IMR-90 (cell line): ENCODE measurements around the gene COL25A1. TPM values are rescaled to one million over a fixed set of nuclear protein-coding genes. Genes with fewer than 3 reads are reported as not detected.
A peak's percentile ranks its signal among the peaks of the same experiment; 100 is the strongest.

Source experiments
- ATAC-seq: fragments of 200-7000 bp; cut with Tn5 transposase; 2 replicates; pipeline ENCODE4 v1.9.1; 2020; ENCODE audit warnings: low read depth, mild to moderate bottlenecking, moderate library complexity
- BruUV-seq: library from RNA; stranded (reverse); fragments of 400-500 nt; replicated peaks from 2 replicates; lab custom pipeline; 2021; lab: Mats Ljungman, UMichigan
- CTCF ChIA-PET: fragments of 300-600 bp; formaldehyde crosslinking; extraction: SDS; loops from one replicate; lab custom pipeline; 2021; ENCODE audit warnings: antibody characterized with exemption; lab: Yijun Ruan, JAX
- POLR2A ChIA-PET: fragments of 300-600 bp; sonication (Branson Sonifier 250); formaldehyde crosslinking; loops from one replicate; lab custom pipeline; 2022; ENCODE audit warnings: antibody characterized with exemption; ENCODE audit not compliant: unreplicated experiment; lab: Charles Lee
- DNase-seq: peaks from one replicate; pipeline ENCODE4 v3.0.0; 2013
- H2AFZ ChIP-seq: replicated peaks from 2 replicates; pipeline ENCODE3; 2013; ENCODE audit warnings: low read length, mild to moderate bottlenecking; ENCODE audit not compliant: poor library complexity
- H2AK5ac ChIP-seq: 2 replicates; pipeline ENCODE4 v1.6.1; 2013; ENCODE audit warnings: low read depth, low read length, inconsistent platforms
- H2AK9ac ChIP-seq: replicated peaks from 2 replicates; pipeline ENCODE3; 2013; ENCODE audit warnings: mild to moderate bottlenecking, low read depth, low read length, moderate library complexity; ENCODE audit not compliant: poor library complexity
- H2BK120ac ChIP-seq: 2 replicates; pipeline ENCODE4 v1.6.1; 2013; ENCODE audit warnings: low read depth, low read length, inconsistent platforms
- H2BK15ac ChIP-seq: 3 replicates; pipeline ENCODE4 v1.6.1; 2013; ENCODE audit warnings: low read depth, low read length, inconsistent platforms
- H2BK20ac ChIP-seq: 2 replicates; pipeline ENCODE4 v1.6.1; 2013; ENCODE audit warnings: low read depth, mild to moderate bottlenecking, inconsistent platforms, low read length, moderate library complexity
- H2BK5ac ChIP-seq: 2 replicates; pipeline ENCODE4 v1.6.1; 2013; ENCODE audit warnings: mild to moderate bottlenecking, low read depth, low read length, inconsistent platforms; ENCODE audit not compliant: poor library complexity, severe bottlenecking
- H3K14ac ChIP-seq: replicated peaks from 2 replicates; pipeline ENCODE4 v1.6.1; 2013; ENCODE audit warnings: low read depth, low read length, inconsistent platforms
- H3K18ac ChIP-seq: 2 replicates; pipeline ENCODE4 v1.6.1; 2013; ENCODE audit warnings: low read depth, low read length, control low read depth
- H3K23ac ChIP-seq: 2 replicates; pipeline ENCODE4 v1.6.1; 2013; ENCODE audit warnings: low read depth, low read length, inconsistent platforms
- H3K27ac ChIP-seq: 2 replicates; pipeline ENCODE4 v1.5.1; 2013; ENCODE audit warnings: mild to moderate bottlenecking, control low read depth, low read length; ENCODE audit not compliant: insufficient read depth
- H3K27me3 ChIP-seq: 2 replicates; pipeline ENCODE4 v1.6.1; 2013; ENCODE audit warnings: low read length; ENCODE audit not compliant: control insufficient read depth, insufficient read depth
- H3K36me3 ChIP-seq: 2 replicates; pipeline ENCODE4 v1.6.1; 2013; ENCODE audit warnings: low read length, mixed read lengths; ENCODE audit not compliant: control insufficient read depth, insufficient read depth
- H3K4ac ChIP-seq: 2 replicates; pipeline ENCODE4 v1.6.1; 2013; ENCODE audit warnings: low read depth, low read length, inconsistent platforms
- H3K4me1 ChIP-seq: 2 replicates; pipeline ENCODE4 v1.6.1; 2013; ENCODE audit warnings: low read length, mixed read lengths; ENCODE audit not compliant: control insufficient read depth, insufficient read depth
- H3K4me2 ChIP-seq: 2 replicates; pipeline ENCODE4 v1.6.1; 2013; ENCODE audit warnings: low read depth, mild to moderate bottlenecking, control low read depth, low read length, moderate library complexity
- H3K4me3 ChIP-seq: 2 replicates; pipeline ENCODE4 v1.5.1; 2013; ENCODE audit warnings: low read depth, mild to moderate bottlenecking, control low read depth, low read length, moderate library complexity; ENCODE audit not compliant: insufficient read depth
- H3K56ac ChIP-seq: 2 replicates; pipeline ENCODE4 v1.6.1; 2013; ENCODE audit warnings: low read length, inconsistent platforms; ENCODE audit not compliant: insufficient read depth; ENCODE audit errors: extremely low read depth
- H3K79me1 ChIP-seq, 2 experiments: 2 replicates each; pipeline ENCODE4 v1.6.1; 2013; ENCODE audit warnings: low read length in 2 of 2, inconsistent platforms in 1 of 2, low read depth in 1 of 2
- H3K9ac ChIP-seq: 2 replicates; pipeline ENCODE4 v1.6.1; 2013; ENCODE audit warnings: low read depth, low read length, control low read depth
- H3K9me1 ChIP-seq: 2 replicates; pipeline ENCODE4 v1.6.1; 2013; ENCODE audit warnings: low read length, inconsistent platforms; ENCODE audit not compliant: insufficient read depth
- H3K9me3 ChIP-seq: 2 replicates; pipeline ENCODE4 v1.6.1; 2013; ENCODE audit warnings: low read length; ENCODE audit not compliant: control insufficient read depth, insufficient read depth
- H4K20me1 ChIP-seq: 2 replicates; pipeline ENCODE4 v1.6.1; 2013; ENCODE audit warnings: low read length, inconsistent platforms; ENCODE audit not compliant: insufficient read depth
- H4K5ac ChIP-seq: 2 replicates; pipeline ENCODE4 v1.6.1; 2013; ENCODE audit warnings: mild to moderate bottlenecking, low read depth, low read length, control low read depth
- H4K8ac ChIP-seq, 2 experiments: 2 replicates each; pipeline ENCODE4 v1.6.1; 2013; ENCODE audit warnings: low read depth in 2 of 2, low read length in 2 of 2, control low read depth in 1 of 2, inconsistent platforms in 1 of 2
- H4K91ac ChIP-seq: 2 replicates; pipeline ENCODE4 v1.6.1; 2013; ENCODE audit warnings: low read depth, low read length, inconsistent platforms; ENCODE audit not compliant: insufficient read depth
- CEBPB ChIP-seq: IDR thresholded peaks from 2 replicates; pipeline ENCODE4 v1.6.1; 2012; ENCODE audit warnings: low read depth, low read length, improper control_type of control experiment
- MAFK ChIP-seq: IDR thresholded peaks from 2 replicates; pipeline ENCODE4 v1.6.1; 2012; ENCODE audit warnings: low read depth, low read length, improper control_type of control experiment
- WGBS, 2 experiments: methylation state at CpG; one replicate each; pipeline versions ENCODE4 v1.1.5 to v1.1.7; 2013; ENCODE audit warnings: missing lambda C conversion rate in 2 of 2; ENCODE audit not compliant: insufficient read length in 1 of 2; ENCODE audit errors: extremely low coverage in 2 of 2; 5-methylcytosine and 5-hydroxymethylcytosine counted together
- dilution Hi-C: fragments of 300-500 bp; cut with HindIII; formaldehyde crosslinking; loops from one replicate; pipeline ENCODE4 v1.14.3; 2018; ENCODE audit warnings: low sequenced_read_pairs; ENCODE audit not compliant: unreplicated experiment
- in situ Hi-C: fragments of 300-500 bp; cut with MboI; formaldehyde crosslinking; loops from 3 replicates; pipeline ENCODE4 v1.14.3; 2019; ENCODE audit warnings: low sequenced_read_pairs, inconsistent platforms, mixed read lengths
- intact Hi-C: fragments of 100-400 bp; cut with micrococcal nuclease; formaldehyde crosslinking; loops from 2 replicates; pipeline ENCODE4 v1.10.0; 2022
- polyA plus RNA-seq, 3 experiments: library from polyadenylated mRNA; depleted of rRNA; stranded (reverse); fragments of >200 nt; gene quantifications; 2 replicates each; pipeline ENCODE4 v1.2.3, GENCODE V29; 2012; ENCODE audit warnings: low replicate concordance in 1 of 3
- total RNA-seq: library from RNA; depleted of rRNA; stranded (reverse); fragments of >200 nt; gene quantifications from 2 replicates; pipeline ENCODE4 v1.2.3, GENCODE V29; 2012
- TF ChIP-seq, protein P1 (sequence below): fragments of 150-350 bp; IDR thresholded peaks from 2 replicates; pipeline ENCODE4 v1.6.1; 2016; ENCODE audit warnings: low read depth, mild to moderate bottlenecking, low read length, moderate library complexity, borderline replicate concordance

The COL25A1 gene
- total and polyA plus RNA-seq, 2 of the 4 experiments (the other 2 are of a cell fraction), result under 0.01 to 0.05 TPM

DNA sequence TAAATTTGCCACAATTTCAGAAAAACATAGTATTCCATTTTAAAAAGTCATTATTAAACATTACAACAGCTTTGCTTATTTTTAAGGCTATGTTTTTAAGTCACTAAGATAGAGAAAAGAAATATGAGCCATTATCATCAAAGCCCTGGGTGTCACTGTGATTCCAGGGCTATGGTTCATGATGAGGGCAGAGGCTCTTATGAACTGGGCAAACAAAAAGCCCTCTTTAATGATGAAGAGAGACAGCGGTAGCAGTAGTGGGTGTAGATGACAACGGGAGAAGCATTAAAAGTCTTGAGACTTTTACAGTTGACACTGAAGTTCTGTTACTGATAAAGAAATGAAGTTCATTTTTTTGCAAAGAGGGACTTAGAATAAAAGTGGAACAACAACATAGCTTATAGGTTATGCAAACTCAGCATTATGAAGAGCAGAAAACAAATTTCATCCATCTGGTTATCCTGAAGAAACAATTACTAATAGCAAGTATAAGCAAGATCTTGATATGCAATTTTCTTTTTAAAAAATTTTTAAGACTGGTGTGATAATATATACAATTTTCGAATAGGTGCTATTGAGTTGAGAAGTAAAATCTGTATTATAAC is 336.9 kb downstream of the COL25A1 start:
- intact Hi-C loops (no loop called here), dilution Hi-C loops (no loop called here), in situ Hi-C loops (no loop called here)
- ATAC-seq (no peak), DNase-seq (no peak)
- H3K4me3 ChIP-seq, result no peak overlapping the region
- no peak overlapping the region for H2AK9ac ChIP-seq
- no peak overlapping the region for H2AK5ac ChIP-seq
- no peaks in the 10 kb centered on the region for H3K79me1 ChIP-seq
- H3K56ac ChIP-seq, result no peak overlapping the region
- no CpG with 5 or more reads among the region's 3 CpGs for WGBS, 2 experiments
- H3K9me3 ChIP-seq, result no peaks in the 10 kb centered on the region
- no peak overlapping the region for H3K9ac ChIP-seq
- H2AFZ ChIP-seq, result no peak overlapping the region
- no peak overlapping the region for H2BK120ac ChIP-seq
- H3K23ac ChIP-seq, result no peak overlapping the region
- H2BK15ac ChIP-seq, result no peak overlapping the region
- H2BK5ac ChIP-seq, result no peak overlapping the region
- H3K27ac ChIP-seq, result no peak overlapping the region
- H2BK20ac ChIP-seq, result no peak overlapping the region
- no peaks in the 10 kb centered on the region for H3K36me3 ChIP-seq
- H3K4ac ChIP-seq, result no peak overlapping the region
- H4K8ac ChIP-seq, result no peak overlapping the region
- CTCF ChIA-PET, result no interaction called here
- no peaks in the 10 kb centered on the region for H3K27me3 ChIP-seq
- BruUV-seq, result no TSS peak
- H4K5ac ChIP-seq, result no peak overlapping the region
- TF ChIP-seq, protein P1, sequence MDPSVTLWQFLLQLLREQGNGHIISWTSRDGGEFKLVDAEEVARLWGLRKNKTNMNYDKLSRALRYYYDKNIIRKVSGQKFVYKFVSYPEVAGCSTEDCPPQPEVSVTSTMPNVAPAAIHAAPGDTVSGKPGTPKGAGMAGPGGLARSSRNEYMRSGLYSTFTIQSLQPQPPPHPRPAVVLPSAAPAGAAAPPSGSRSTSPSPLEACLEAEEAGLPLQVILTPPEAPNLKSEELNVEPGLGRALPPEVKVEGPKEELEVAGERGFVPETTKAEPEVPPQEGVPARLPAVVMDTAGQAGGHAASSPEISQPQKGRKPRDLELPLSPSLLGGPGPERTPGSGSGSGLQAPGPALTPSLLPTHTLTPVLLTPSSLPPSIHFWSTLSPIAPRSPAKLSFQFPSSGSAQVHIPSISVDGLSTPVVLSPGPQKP, result no peak
- TF ChIP-seq CEBPB (no peak), MAFK (peak; percentile 88)
- no peak overlapping the region for H4K91ac ChIP-seq
- H3K4me1 ChIP-seq, result no peaks in the 10 kb centered on the region
- H3K9me1 ChIP-seq, result no peaks in the 10 kb centered on the region
- H4K20me1 ChIP-seq, result no peaks in the 10 kb centered on the region
- no peak overlapping the region for H3K18ac ChIP-seq
- H3K4me2 ChIP-seq, result no peak overlapping the region
- POLR2A ChIA-PET, result no interaction called here
- H3K14ac ChIP-seq, result no peak overlapping the region
